ENCODE measurements around the gene CISH.

- no peak for TF ChIP-seq POLR2AphosphoS5 (IDR thresholded peaks at IDR 0.05; ENCODE audit: low read depth, low read length)
- TF ChIP-seq POLR2A (IDR thresholded peaks at IDR 0.05; ENCODE audit: low read depth, low read length): no peak
- no peak for TF ChIP-seq TAF1 (IDR thresholded peaks at IDR 0.05; ENCODE audit: borderline replicate concordance, low read depth, low read length)
Observed at GRCh38 chr3:50627407-50628051, 16.0 kb upstream of the CISH start.

Data from GM12892 (cell line).